ENCODE measurements around the gene NRP2.

GRCh38 chr2:205646680-205647079 is 35.6 kb upstream of the NRP2 start:
- TF ChIP-seq TCF4 (CRISPR knock-in tag; IDR thresholded peaks at IDR 0.05; ENCODE audit: borderline replicate concordance) (no peak), PPARA (CRISPR knock-in tag; IDR thresholded peaks at IDR 0.05; ENCODE audit: borderline replicate concordance) (no peak), CSDC2 (CRISPR knock-in tag; IDR thresholded peaks at IDR 0.05) (no peak), ZFP3 (CRISPR knock-in tag; IDR thresholded peaks at IDR 0.05) (no peak), ESRRG (CRISPR knock-in tag; IDR thresholded peaks at IDR 0.05) (no peak), TOX (CRISPR knock-in tag; IDR thresholded peaks at IDR 0.05; ENCODE audit: borderline replicate concordance) (no peak), ZFP30 (CRISPR knock-in tag; IDR thresholded peaks at IDR 0.05) (no peak), ISL1 (CRISPR knock-in tag; IDR thresholded peaks at IDR 0.05) (no peak), OSR1 (CRISPR knock-in tag; IDR thresholded peaks at IDR 0.05) (no peak), RARB (CRISPR knock-in tag; IDR thresholded peaks at IDR 0.05) (no peak), ARNTL (CRISPR knock-in tag; IDR thresholded peaks at IDR 0.05; ENCODE audit: borderline replicate concordance, low read depth) (no peak), ZC3H10 (CRISPR knock-in tag; IDR thresholded peaks at IDR 0.05) (no peak)
- TF ChIP-seq, protein P1, sequence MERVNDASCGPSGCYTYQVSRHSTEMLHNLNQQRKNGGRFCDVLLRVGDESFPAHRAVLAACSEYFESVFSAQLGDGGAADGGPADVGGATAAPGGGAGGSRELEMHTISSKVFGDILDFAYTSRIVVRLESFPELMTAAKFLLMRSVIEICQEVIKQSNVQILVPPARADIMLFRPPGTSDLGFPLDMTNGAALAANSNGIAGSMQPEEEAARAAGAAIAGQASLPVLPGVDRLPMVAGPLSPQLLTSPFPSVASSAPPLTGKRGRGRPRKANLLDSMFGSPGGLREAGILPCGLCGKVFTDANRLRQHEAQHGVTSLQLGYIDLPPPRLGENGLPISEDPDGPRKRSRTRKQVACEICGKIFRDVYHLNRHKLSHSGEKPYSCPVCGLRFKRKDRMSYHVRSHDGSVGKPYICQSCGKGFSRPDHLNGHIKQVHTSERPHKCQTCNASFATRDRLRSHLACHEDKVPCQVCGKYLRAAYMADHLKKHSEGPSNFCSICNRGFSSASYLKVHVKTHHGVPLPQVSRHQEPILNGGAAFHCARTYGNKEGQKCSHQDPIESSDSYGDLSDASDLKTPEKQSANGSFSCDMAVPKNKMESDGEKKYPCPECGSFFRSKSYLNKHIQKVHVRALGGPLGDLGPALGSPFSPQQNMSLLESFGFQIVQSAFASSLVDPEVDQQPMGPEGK (CRISPR knock-in tag; IDR thresholded peaks at IDR 0.05; ENCODE audit: borderline replicate concordance): no peak
- TF ChIP-seq, protein P2, sequence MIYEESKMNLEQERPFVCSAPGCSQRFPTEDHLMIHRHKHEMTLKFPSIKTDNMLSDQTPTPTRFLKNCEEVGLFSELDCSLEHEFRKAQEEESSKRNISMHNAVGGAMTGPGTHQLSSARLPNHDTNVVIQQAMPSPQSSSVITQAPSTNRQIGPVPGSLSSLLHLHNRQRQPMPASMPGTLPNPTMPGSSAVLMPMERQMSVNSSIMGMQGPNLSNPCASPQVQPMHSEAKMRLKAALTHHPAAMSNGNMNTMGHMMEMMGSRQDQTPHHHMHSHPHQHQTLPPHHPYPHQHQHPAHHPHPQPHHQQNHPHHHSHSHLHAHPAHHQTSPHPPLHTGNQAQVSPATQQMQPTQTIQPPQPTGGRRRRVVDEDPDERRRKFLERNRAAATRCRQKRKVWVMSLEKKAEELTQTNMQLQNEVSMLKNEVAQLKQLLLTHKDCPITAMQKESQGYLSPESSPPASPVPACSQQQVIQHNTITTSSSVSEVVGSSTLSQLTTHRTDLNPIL (CRISPR knock-in tag; IDR thresholded peaks at IDR 0.05; ENCODE audit: low read depth): no peak
